T-cell (primary cell): ENCODE measurements around the gene ARL13A. TPM values are rescaled to one million over a fixed set of nuclear protein-coding genes. Genes with fewer than 3 reads are reported as not detected.

Source experiments
- ATAC-seq, 4 experiments: fragments of 200-7000 bp in 3 of 4; fragments of 150-1000 bp in 1 of 4; cut with Tn5 transposase; replicated peaks in 1 of 4; 1 replicate in 3 of 4; 2 replicates in 1 of 4; pipeline ENCODE4 v1.10.0; 2021; ENCODE audit warnings: moderate library complexity in 3 of 4, mild to moderate bottlenecking in 2 of 4, moderate number of reproducible peaks in 1 of 4
- CTCF ChIA-PET, 2 donors: fragments of 300-600 bp; sonication (Branson Sonifier 250); formaldehyde crosslinking; loops; one replicate each; lab custom pipeline; 2022; ENCODE audit warnings: antibody characterized with exemption in 2 of 2; lab: Charles Lee
- POLR2A ChIA-PET, 2 donors: fragments of 300-600 bp; sonication (Branson Sonifier 250); formaldehyde crosslinking; loops; one replicate each; lab custom pipeline; 2022; ENCODE audit warnings: antibody characterized with exemption in 2 of 2; lab: Charles Lee
- DNase-seq, 35 experiments: peaks; one replicate each; pipeline versions ENCODE4 v3.0.0 to v3.0.0-alpha.2; 2013 to 2023
- H3K27ac ChIP-seq: one replicate; pipeline ENCODE4 v1.5.1; 2013; ENCODE audit warnings: low read length
- H3K27me3 ChIP-seq, 2 experiments: replicated peaks in 1 of 2; 1 replicate in 1 of 2; 2 replicates in 1 of 2; pipeline versions ENCODE4 v1.6.1 to v1.7.0; 2013; ENCODE audit warnings: low read length in 1 of 2, mixed read lengths in 1 of 2; ENCODE audit not compliant: control insufficient read depth in 2 of 2, insufficient read depth in 2 of 2; ENCODE audit errors: extremely low read depth in 1 of 2
- H3K36me3 ChIP-seq, 2 donors: 1 replicate in 1 of 2; 2 replicates in 1 of 2; pipeline versions ENCODE4 v1.6.1 to v1.7.0; 2013; ENCODE audit warnings: low read length in 1 of 2; ENCODE audit not compliant: control insufficient read depth in 2 of 2, insufficient read depth in 1 of 2; ENCODE audit errors: extremely low read depth in 1 of 2
- H3K4me1 ChIP-seq, 2 experiments: 1 replicate in 1 of 2; 2 replicates in 1 of 2; pipeline versions ENCODE4 v1.6.1 to v1.7.0; 2013; ENCODE audit warnings: low read length in 2 of 2, mixed read lengths in 1 of 2; ENCODE audit not compliant: insufficient read depth in 2 of 2, control insufficient read depth in 1 of 2; ENCODE audit errors: extremely low read depth in 1 of 2
- H3K4me3 ChIP-seq, 2 donors: 1 replicate in 1 of 2; 2 replicates in 1 of 2; pipeline versions ENCODE4 v1.5.1 to v1.7.0; 2013; ENCODE audit warnings: mild to moderate bottlenecking in 2 of 2, low read length in 1 of 2, moderate library complexity in 1 of 2; ENCODE audit not compliant: control insufficient read depth in 1 of 2; ENCODE audit errors: extremely low read depth in 1 of 2
- H3K9me3 ChIP-seq: 2 replicates; pipeline ENCODE4 v1.7.0; 2013
- H3K27ac Mint-ChIP-seq, 2 donors: one replicate each; pipeline ENCODE4 v1.8.0; 2020 to 2021; ENCODE audit warnings: mild to moderate bottlenecking in 2 of 2, mixed read lengths in 2 of 2
- H3K27me3 Mint-ChIP-seq, 2 donors: one replicate each; pipeline ENCODE4 v1.8.0; 2021 to 2022; ENCODE audit warnings: mixed read lengths in 2 of 2
- H3K36me3 Mint-ChIP-seq: one replicate; pipeline ENCODE4 v1.8.0; 2021; ENCODE audit warnings: mixed read lengths
- H3K4me1 Mint-ChIP-seq, 3 donors: one replicate each; pipeline ENCODE4 v1.8.0; 2020 to 2022; ENCODE audit warnings: mixed read lengths in 3 of 3, mild to moderate bottlenecking in 1 of 3
- H3K4me3 Mint-ChIP-seq, 3 donors: one replicate each; pipeline ENCODE4 v1.8.0; 2020 to 2022; ENCODE audit warnings: mild to moderate bottlenecking in 3 of 3, mixed read lengths in 3 of 3, moderate library complexity in 3 of 3
- H3K9me3 Mint-ChIP-seq, 3 donors: one replicate each; pipeline ENCODE4 v1.8.0; 2020 to 2022; ENCODE audit warnings: mixed read lengths in 3 of 3
- WGBS: methylation state at CpG from one replicate; pipeline ENCODE4 v1.1.5; 2013; ENCODE audit warnings: missing lambda C conversion rate; ENCODE audit not compliant: insufficient coverage; 5-methylcytosine and 5-hydroxymethylcytosine counted together
- total RNA-seq, 35 experiments: library from RNA in 6 of 35; stranded (reverse) in 6 of 35; fragments of 120-200 nt in 1 of 35; gene quantifications; one replicate each; pipeline versions ENCODE4 v1.2.1 to v1.2.4 and lab custom pipeline; 2013 to 2026

The ARL13A gene
- total RNA-seq, 5 donors from 2014 or later (not counting 1 experiment from before 2014, with no cell fraction given) = not detected

GRCh38 chrX:100962811-100963210 lies 6.7 kb upstream of the ARL13A start:
- CTCF ChIA-PET = interaction anchor here in 1 of 2 donors (0.6 kb wide), 1 partner anchor 40 kb away, joined by 3 read pairs; no protein-coding TSS in a partner anchor
- POLR2A ChIA-PET = no interaction called here

GRCh38 chrX:100964362-100964761 lies 5.1 kb upstream of the ARL13A start:
- no peaks in the 10 kb centered on the region for H3K4me1 ChIP-seq
- Mint-ChIP-seq H3K4me3 (no peak overlapping the region), H3K9me3 (no peaks in the 10 kb centered on the region), H3K27ac (no peak overlapping the region), H3K27me3 (peaks cover 0 to 3% of the 10 kb centered on the region in 2 donors), H3K4me1 (no peaks in the 10 kb centered on the region), H3K36me3 (peaks cover 4% of the 10 kb centered on the region)
- H3K27ac ChIP-seq = no peak overlapping the region
- DNase-seq (no peak), ATAC-seq (no peak)
- no peaks in the 10 kb centered on the region for H3K9me3 ChIP-seq
- ChIA-PET POLR2A (no interaction called here), CTCF (no interaction called here)
- H3K4me3 ChIP-seq = no peak overlapping the region
- H3K27me3 ChIP-seq = no peaks in the 10 kb centered on the region
- no peaks in the 10 kb centered on the region for H3K36me3 ChIP-seq

More at GRCh38 chrX:100962811-100963210, 6.7 kb upstream of the ARL13A start:
- H3K36me3 ChIP-seq = no peaks in the 10 kb centered on the region
- H3K9me3 Mint-ChIP-seq = no peaks in the 10 kb centered on the region
- H3K27ac Mint-ChIP-seq = no peak overlapping the region
- DNase-seq = no peak
- no peak overlapping the region for H3K4me3 Mint-ChIP-seq
- no peak overlapping the region for H3K27ac ChIP-seq
- no CpG with 5 or more reads among the region's 3 CpGs for WGBS
- H3K4me1 ChIP-seq = no peaks in the 10 kb centered on the region
- ATAC-seq = no peak
- no peaks in the 10 kb centered on the region for H3K4me1 Mint-ChIP-seq
- no peaks in the 10 kb centered on the region for H3K9me3 ChIP-seq
- peaks cover 4% of the 10 kb centered on the region for H3K36me3 Mint-ChIP-seq
- H3K27me3 Mint-ChIP-seq = peaks cover 0 to 3% of the 10 kb centered on the region in 2 donors
- no peaks in the 10 kb centered on the region for H3K27me3 ChIP-seq
- no peak overlapping the region for H3K4me3 ChIP-seq

GRCh38 chrX:100969936-100970335 lies 428 bp downstream of the ARL13A start:
- peaks cover 0 to 4% (median 0%) of the 10 kb centered on the region in 3 donors for H3K9me3 Mint-ChIP-seq
- H3K27me3 Mint-ChIP-seq = peaks cover 0 to 3% of the 10 kb centered on the region in 2 donors
- H3K36me3 ChIP-seq = no peaks in the 10 kb centered on the region
- H3K4me1 Mint-ChIP-seq = no peaks in the 10 kb centered on the region
- ATAC-seq (no peak), DNase-seq (no peak)
- no peak overlapping the region for H3K27ac Mint-ChIP-seq
- no CpG with 5 or more reads among the region's 1 CpG for WGBS
- no peak overlapping the region for H3K4me3 Mint-ChIP-seq
- H3K4me1 ChIP-seq = no peaks in the 10 kb centered on the region
- H3K4me3 ChIP-seq = no peak overlapping the region
- no peak overlapping the region for H3K27ac ChIP-seq
- peaks cover 4% of the 10 kb centered on the region for H3K36me3 Mint-ChIP-seq
- no peaks in the 10 kb centered on the region for H3K9me3 ChIP-seq
- H3K27me3 ChIP-seq = no peaks in the 10 kb centered on the region
- ChIA-PET POLR2A (no interaction called here), CTCF (no interaction called here)

DNA sequence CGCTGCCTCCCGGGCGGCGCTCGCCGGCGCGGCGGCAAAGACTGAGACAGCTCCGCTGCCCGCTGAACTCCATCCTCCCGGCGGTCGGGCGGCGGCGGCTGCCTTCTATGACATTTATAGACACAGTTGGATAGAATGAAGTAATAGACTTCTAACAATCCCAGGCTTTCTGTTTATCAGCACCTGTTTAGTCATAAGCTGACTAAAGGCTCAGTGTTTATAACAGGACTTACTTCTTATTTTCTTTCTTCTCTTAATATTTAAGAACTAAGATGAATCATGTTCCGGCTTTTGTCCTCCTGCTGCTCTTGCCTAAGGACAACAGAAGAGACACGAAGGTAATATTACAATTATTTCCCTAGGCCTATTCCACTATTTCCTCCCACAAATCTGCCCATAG lies 3.9 kb downstream of the ARL13A start:
- Histone ChIP-seq H3K36me3 (no peaks in the 10 kb centered on the region), H3K4me3 (no peak overlapping the region), H3K27ac (no peak overlapping the region), H3K9me3 (no peaks in the 10 kb centered on the region), H3K4me1 (no peaks in the 10 kb centered on the region), H3K27me3 (no peaks in the 10 kb centered on the region)
- H3K9me3 Mint-ChIP-seq = peaks cover 0 to 4% (median 0%) of the 10 kb centered on the region in 3 donors
- no peaks in the 10 kb centered on the region for H3K27me3 Mint-ChIP-seq
- DNase-seq = no peak
- H3K36me3 Mint-ChIP-seq = peaks cover 4% of the 10 kb centered on the region
- ChIA-PET POLR2A (no interaction called here), CTCF (no interaction called here)
- no CpG with 5 or more reads among the region's 19 CpGs for WGBS
- no peak overlapping the region for H3K27ac Mint-ChIP-seq
- H3K4me3 Mint-ChIP-seq = no peak overlapping the region
- no peak for ATAC-seq
- no peaks in the 10 kb centered on the region for H3K4me1 Mint-ChIP-seq

DNA sequence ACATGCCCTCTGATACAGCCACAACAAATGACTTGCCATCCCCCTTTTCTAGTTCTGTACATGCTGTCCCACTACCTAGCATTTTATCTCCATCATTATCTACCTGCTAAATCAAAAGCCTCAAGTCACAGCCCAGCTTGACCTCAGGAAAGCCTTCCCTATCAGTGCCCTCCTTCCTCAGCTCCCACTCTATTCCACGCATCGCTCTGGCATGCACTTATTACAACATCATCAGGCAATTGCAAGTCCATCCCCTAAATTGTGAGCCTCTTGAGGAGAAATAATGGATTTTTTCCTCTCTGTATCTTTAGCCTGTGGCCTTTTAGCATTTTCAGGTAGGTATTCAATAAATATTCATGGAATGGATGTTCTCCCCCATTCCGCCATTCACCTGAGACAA lies 5.7 kb downstream of the ARL13A start:
- H3K27me3 ChIP-seq = no peaks in the 10 kb centered on the region
- no peak overlapping the region for H3K4me3 ChIP-seq
- no peak overlapping the region for H3K27ac ChIP-seq
- H3K36me3 Mint-ChIP-seq = peaks cover 8% of the 10 kb centered on the region
- no peak for DNase-seq
- ATAC-seq = no peak
- peaks cover 0 to 4% (median 0%) of the 10 kb centered on the region in 3 donors for H3K9me3 Mint-ChIP-seq
- CTCF ChIA-PET = no interaction called here
- POLR2A ChIA-PET = interaction anchor here in 1 of 2 donors (0.6 kb wide), 1 partner anchor 92 kb away, joined by 4 read pairs; no protein-coding TSS in a partner anchor
- H3K36me3 ChIP-seq = no peaks in the 10 kb centered on the region
- no peaks in the 10 kb centered on the region for H3K4me1 Mint-ChIP-seq
- no CpG with 5 or more reads among the region's 3 CpGs for WGBS
- H3K9me3 ChIP-seq = no peaks in the 10 kb centered on the region
- H3K4me3 Mint-ChIP-seq = no peak overlapping the region
- H3K27me3 Mint-ChIP-seq = peaks cover 0 to 4% of the 10 kb centered on the region in 2 donors
- H3K4me1 ChIP-seq = no peaks in the 10 kb centered on the region
- no peak overlapping the region for H3K27ac Mint-ChIP-seq

DNA sequence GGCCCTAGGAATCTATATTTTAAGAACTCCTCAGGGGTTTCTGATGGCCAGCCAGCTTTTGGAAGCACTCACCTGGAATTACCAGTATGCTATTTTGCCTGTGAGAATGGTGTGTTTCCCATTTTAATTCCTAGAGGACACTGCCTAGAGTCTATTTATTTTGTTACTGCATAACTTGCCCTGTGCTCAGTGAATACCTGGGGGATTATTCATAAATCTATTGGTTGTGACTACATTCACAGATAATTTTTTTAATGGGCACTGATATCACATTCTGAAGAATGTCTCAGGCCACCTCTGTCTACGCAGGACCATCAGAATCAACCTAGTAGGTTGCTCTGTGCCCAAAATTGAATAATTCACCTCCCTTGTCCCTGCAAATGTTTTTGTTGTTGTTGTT lies 6.7 kb downstream of the ARL13A start:
- WGBS = no CpG with 5 or more reads among the region's 1 CpG
- Mint-ChIP-seq H3K36me3 (peaks cover 8% of the 10 kb centered on the region), H3K9me3 (peaks cover 0 to 4% (median 0%) of the 10 kb centered on the region in 3 donors), H3K27me3 (peaks cover 0 to 4% of the 10 kb centered on the region in 2 donors), H3K4me1 (no peaks in the 10 kb centered on the region), H3K27ac (no peak overlapping the region), H3K4me3 (no peak overlapping the region)
- Histone ChIP-seq H3K9me3 (no peaks in the 10 kb centered on the region), H3K36me3 (peaks cover 0 to 3% of the 10 kb centered on the region in 2 donors), H3K4me3 (no peak overlapping the region), H3K27ac (no peak overlapping the region), H3K4me1 (no peaks in the 10 kb centered on the region), H3K27me3 (no peaks in the 10 kb centered on the region)
- CTCF ChIA-PET = interaction anchor here in 1 of 2 donors (0.7 kb wide), 1 partner anchor 13 kb away, joined by 4 read pairs; no protein-coding TSS in a partner anchor
- no peak for ATAC-seq
- POLR2A ChIA-PET = no interaction called here
- DNase-seq = no peak
